Body of pancreas (tissue), 4 donors: ENCODE measurements around the gene CD247. TPM values are rescaled to one million over a fixed set of nuclear protein-coding genes. Genes with fewer than 3 reads are reported as not detected.
A peak's percentile ranks its signal among the peaks of the same experiment; 100 is the strongest.
"Not testable (repeated sequence)": the region's sequence is repeated elsewhere in the genome, so short reads cannot be mapped to it uniquely, and the experiment has no call there.

Experiments
- ATAC-seq: fragments of 150-250 bp; one replicate; pipeline ENCODE4 v1.9.1; 2016
- DNase-seq, 4 donors: peaks; one replicate each; pipeline ENCODE4 v3.0.0-alpha.2; 2019
- H3K27ac ChIP-seq, 4 donors: fragments of 200-600 bp; sonication (generic); 1 replicate in 3 of 4; 2 replicates in 1 of 4; pipeline versions ENCODE4 v1.5.1 to v1.6.1; 2016 to 2019; ENCODE audit warnings: mild to moderate bottlenecking in 1 of 4, mixed read lengths in 1 of 4, moderate library complexity in 1 of 4
- H3K27me3 ChIP-seq, 2 donors: fragments of 200-600 bp; sonication (generic); one replicate each; pipeline ENCODE4 v1.6.0; 2016; ENCODE audit warnings: mild to moderate bottlenecking in 1 of 2
- H3K36me3 ChIP-seq, 2 donors: fragments of 200-600 bp; sonication (generic); replicated peaks in 1 of 2; 2 replicates each; pipeline ENCODE4 v1.5.1; 2016; ENCODE audit warnings: low read depth in 2 of 2; ENCODE audit not compliant: insufficient read depth in 1 of 2
- H3K4me1 ChIP-seq: fragments of 200-600 bp; sonication (generic); one replicate; pipeline ENCODE4 v1.6.0; 2016
- H3K4me3 ChIP-seq, 2 donors: fragments of 200-600 bp; sonication (generic); 1 replicate in 1 of 2; 2 replicates in 1 of 2; pipeline ENCODE4 v1.5.1; 2016 to 2019
- H3K9me3 ChIP-seq, 3 donors: fragments of 200-600 bp; sonication (generic); 1 replicate in 2 of 3; 2 replicates in 1 of 3; pipeline ENCODE4 v1.5.1; 2016
- POLR2A ChIP-seq, 3 donors: fragments of 450-650 bp; IDR thresholded peaks; one replicate each; pipeline ENCODE4 v1.6.1; 2016; ENCODE audit warnings: antibody characterized with exemption in 3 of 3, mild to moderate bottlenecking in 2 of 3
- WGBS, 2 donors: methylation state at CpG; one replicate each; pipeline ENCODE4 v1.1.5; 2017; 5-methylcytosine and 5-hydroxymethylcytosine counted together
- intact Hi-C: fragments of 100-400 bp; cut with DNase I; formaldehyde crosslinking; loops from one replicate; pipeline ENCODE4 v1.15.1; 2023
- total RNA-seq, 2 donors: library from RNA; depleted of rRNA; stranded (reverse); fragments of >200 nt; gene quantifications; one replicate each; pipeline ENCODE4 v1.1.0, GENCODE V29; 2016
- TF ChIP-seq, protein P1 (sequence below), 7 experiments: fragments of 450-650 bp in 4 of 7; fragments of 200-600 bp in 3 of 7; sonication (generic) in 3 of 7; IDR thresholded peaks; one replicate each; pipeline ENCODE4 v1.5.1; 2016 to 2019; ENCODE audit warnings: antibody characterized with exemption in 7 of 7

CD247 gene
- total RNA-seq, 2 donors from 2014 or later, result 2.3 to 3.3 TPM

DNA sequence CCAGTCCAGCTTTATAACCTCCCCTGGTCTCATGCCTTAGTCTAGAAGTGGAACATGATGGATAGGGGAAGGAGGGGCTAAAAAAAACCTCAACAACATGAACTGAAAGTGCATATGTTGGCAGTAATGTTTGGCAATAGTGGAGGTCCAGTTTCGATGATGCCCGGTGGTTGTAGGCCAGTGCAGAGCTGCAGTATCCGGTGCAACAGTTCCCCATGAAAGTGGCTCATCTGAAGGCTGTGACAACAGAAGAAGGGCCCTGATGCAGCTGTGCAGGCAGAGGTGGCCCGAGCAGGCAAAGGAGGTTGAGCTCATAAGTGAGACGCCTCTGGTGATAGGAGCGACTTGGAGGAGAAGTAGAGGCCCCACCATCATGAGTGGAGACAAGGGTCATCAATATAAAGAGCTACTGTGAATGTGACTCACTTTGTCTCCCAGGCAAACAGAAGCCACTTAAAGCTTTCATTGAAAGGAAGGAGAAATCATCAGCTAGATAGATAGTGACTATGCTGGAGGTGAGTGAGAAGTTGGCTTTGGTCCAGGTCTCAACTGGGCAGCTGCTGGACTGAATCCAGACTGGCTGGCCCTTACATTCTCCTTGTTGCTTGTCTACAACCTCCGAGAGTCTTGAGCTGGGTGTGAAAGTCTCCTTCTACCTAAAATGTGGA lies 45.4 kb upstream of the CD247 start:
- DNase-seq (peak in 2 of 4 donors; percentile 22 to 65), ATAC-seq (peak; percentile 12)
- H3K4me1 ChIP-seq, result no peaks in the 10 kb centered on the region
- H3K4me3 ChIP-seq, result no peak overlapping the region
- 52 to 66% methylated on average over 7 of the region's 7 CpGs for WGBS, 2 donors
- no peaks in the 10 kb centered on the region for H3K36me3 ChIP-seq
- TF ChIP-seq POLR2A (IDR thresholded peaks at IDR 0.05), result peak in 1 of 3 donors; percentile 11
- TF ChIP-seq, protein P1, sequence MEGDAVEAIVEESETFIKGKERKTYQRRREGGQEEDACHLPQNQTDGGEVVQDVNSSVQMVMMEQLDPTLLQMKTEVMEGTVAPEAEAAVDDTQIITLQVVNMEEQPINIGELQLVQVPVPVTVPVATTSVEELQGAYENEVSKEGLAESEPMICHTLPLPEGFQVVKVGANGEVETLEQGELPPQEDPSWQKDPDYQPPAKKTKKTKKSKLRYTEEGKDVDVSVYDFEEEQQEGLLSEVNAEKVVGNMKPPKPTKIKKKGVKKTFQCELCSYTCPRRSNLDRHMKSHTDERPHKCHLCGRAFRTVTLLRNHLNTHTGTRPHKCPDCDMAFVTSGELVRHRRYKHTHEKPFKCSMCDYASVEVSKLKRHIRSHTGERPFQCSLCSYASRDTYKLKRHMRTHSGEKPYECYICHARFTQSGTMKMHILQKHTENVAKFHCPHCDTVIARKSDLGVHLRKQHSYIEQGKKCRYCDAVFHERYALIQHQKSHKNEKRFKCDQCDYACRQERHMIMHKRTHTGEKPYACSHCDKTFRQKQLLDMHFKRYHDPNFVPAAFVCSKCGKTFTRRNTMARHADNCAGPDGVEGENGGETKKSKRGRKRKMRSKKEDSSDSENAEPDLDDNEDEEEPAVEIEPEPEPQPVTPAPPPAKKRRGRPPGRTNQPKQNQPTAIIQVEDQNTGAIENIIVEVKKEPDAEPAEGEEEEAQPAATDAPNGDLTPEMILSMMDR (IDR thresholded peaks at IDR 0.05), result no peak
- no peaks in the 10 kb centered on the region for H3K27me3 ChIP-seq
- H3K27ac ChIP-seq, result peak overlapping the region in 1 of 4 donors; percentile 31
- intact Hi-C loops, result no loop called here
- no peaks in the 10 kb centered on the region for H3K9me3 ChIP-seq

GRCh38 chr1:167562702-167563101 lies 44.4 kb upstream of the CD247 start:
- DNase-seq (no peak), ATAC-seq (no peak)
- intact Hi-C loops, result no loop called here
- no peaks in the 10 kb centered on the region for H3K9me3 ChIP-seq
- H3K27ac ChIP-seq, result no peak overlapping the region
- H3K36me3 ChIP-seq, result no peaks in the 10 kb centered on the region
- no peak overlapping the region for H3K4me3 ChIP-seq
- 29 to 88% methylated on average over 1 of the region's 1 CpG for WGBS, 2 donors
- no peaks in the 10 kb centered on the region for H3K4me1 ChIP-seq
- no peak for TF ChIP-seq POLR2A (IDR thresholded peaks at IDR 0.05)
- TF ChIP-seq, protein P1 (IDR thresholded peaks at IDR 0.05), result no peak
- H3K27me3 ChIP-seq, result no peaks in the 10 kb centered on the region

- 82 to 87% methylated on average over 6 of the region's 6 CpGs for WGBS, 2 donors
- TF ChIP-seq POLR2A (IDR thresholded peaks at IDR 0.05), result no peak
- TF ChIP-seq, protein P1 (IDR thresholded peaks at IDR 0.05), result no peak
- Histone ChIP-seq H3K4me1 (no peaks in the 10 kb centered on the region), H3K36me3 (no peaks in the 10 kb centered on the region), H3K27ac (no peak overlapping the region), H3K4me3 (no peak overlapping the region), H3K9me3 (no peaks in the 10 kb centered on the region), H3K27me3 (no peaks in the 10 kb centered on the region)
- DNase-seq, result no peak
- intact Hi-C loops, result no loop called here
- ATAC-seq, result no peak
Measured at GRCh38 chr1:167561753-167562152, 43.4 kb upstream of the CD247 start.

DNA sequence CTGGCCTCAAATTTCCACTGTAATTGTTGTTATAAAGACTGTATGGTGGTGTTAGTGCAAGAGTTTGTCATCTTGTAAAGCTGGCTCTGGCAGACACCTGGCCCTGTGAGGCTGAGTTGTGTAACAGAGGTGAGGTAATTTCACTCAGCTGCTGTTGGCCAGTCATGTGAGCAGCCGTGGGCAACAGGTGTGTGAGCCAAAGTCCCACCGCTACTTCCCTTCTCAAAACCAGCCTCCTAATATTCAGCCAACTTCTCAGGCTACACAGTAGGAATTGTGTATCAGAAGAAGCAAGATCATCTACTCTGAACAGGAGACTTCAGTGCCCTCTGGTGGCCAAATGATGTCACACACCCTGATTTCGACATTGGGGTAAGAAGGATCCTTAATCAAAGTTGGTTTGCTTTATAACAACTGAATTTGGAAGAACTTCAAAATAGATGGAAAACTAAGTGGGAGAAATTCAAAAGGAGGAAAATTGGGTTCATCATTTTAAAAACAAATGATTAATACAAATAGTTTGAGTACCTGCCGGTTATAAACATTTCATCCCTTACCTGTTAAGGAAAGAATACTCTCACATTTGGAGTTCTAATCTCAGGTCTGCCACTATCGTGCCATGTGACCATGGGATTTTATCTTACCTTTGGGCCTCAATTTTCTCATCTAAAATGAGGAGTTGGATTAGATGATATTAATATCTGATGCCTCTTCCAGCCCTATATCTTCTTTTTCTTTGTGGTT lies 37.8 kb upstream of the CD247 start:
- peak; percentile 39 for ATAC-seq
- WGBS, 2 donors, result 10 to 13% methylated on average over 5 of the region's 5 CpGs
- no peak overlapping the region for H3K4me3 ChIP-seq

DNA sequence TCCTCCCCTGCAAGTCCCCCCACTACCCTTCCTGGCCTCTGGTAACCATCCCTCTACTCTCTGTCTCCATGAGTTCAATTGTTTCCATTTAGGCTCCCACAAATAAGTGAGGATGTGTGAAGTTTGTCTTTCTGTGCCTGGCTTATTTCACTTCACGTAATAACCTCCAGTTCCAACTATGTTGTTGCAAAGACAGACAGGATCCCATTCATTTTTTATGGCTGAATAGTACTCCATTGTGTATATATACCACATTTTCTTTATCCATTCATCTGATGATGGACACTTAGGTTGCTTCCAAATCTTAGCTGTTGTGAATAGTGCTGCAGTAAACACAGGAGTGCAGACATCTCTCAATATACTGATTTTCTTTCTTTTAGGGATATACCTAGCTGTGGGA lies 36.7 kb upstream of the CD247 start:
- ATAC-seq, H3K4me3 ChIP-seq, H3K9me3 ChIP-seq, H3K27ac ChIP-seq, intact Hi-C loops, H3K36me3 ChIP-seq, DNase-seq, H3K27me3 ChIP-seq: not testable (repeated sequence)
- WGBS, 2 donors, result 93 to 94% methylated on average over 1 of the region's 1 CpG
- peaks cover 37% of the 10 kb centered on the region for H3K4me1 ChIP-seq

More for the DNA sequence above, 37.8 kb upstream of the CD247 start:
- peak overlapping the region; percentile 35 to 62 (median 54) for H3K27ac ChIP-seq
- intact Hi-C loops, result no loop called here
- TF ChIP-seq POLR2A (IDR thresholded peaks at IDR 0.05), result peak in 1 of 3 donors; percentile 30
- TF ChIP-seq, protein P1 (IDR thresholded peaks at IDR 0.05), result peak; percentile 78 to 91 (median 87)
- peaks cover 34% of the 10 kb centered on the region for H3K4me1 ChIP-seq
- DNase-seq, result peak; percentile 84 to 89 (median 87)
- H3K27me3 ChIP-seq, result no peaks in the 10 kb centered on the region
- no peaks in the 10 kb centered on the region for H3K36me3 ChIP-seq
- H3K9me3 ChIP-seq, result no peaks in the 10 kb centered on the region
